ENCODE data around the gene IP6K1.

- TF ChIP-seq CTCF (tag by site-specific recombination; IDR thresholded peaks at IDR 0.05), result no peak
- TF ChIP-seq ZNF121 (tag by site-specific recombination; IDR thresholded peaks at IDR 0.05), result no peak
- TF ChIP-seq ZNF692 (tag by site-specific recombination; IDR thresholded peaks at IDR 0.05), result no peak
- TF ChIP-seq KLF10 (tag by site-specific recombination; IDR thresholded peaks at IDR 0.05), result no peak
- TF ChIP-seq OVOL3 (tag by site-specific recombination; IDR thresholded peaks at IDR 0.05), result no peak
- TF ChIP-seq OSR2 (tag by site-specific recombination; IDR thresholded peaks at IDR 0.05), result no peak
- TF ChIP-seq ZBTB10 (tag by site-specific recombination; IDR thresholded peaks at IDR 0.05), result no peak
- TF ChIP-seq ZNF366 (tag by site-specific recombination; conservative IDR thresholded peaks at IDR 0.05), result no peak
These were observed 6.2 kb upstream of the IP6K1 start for GRCh38 chr3:49792371-49793150.
